Testis (tissue), 2 donors: ENCODE measurements around the gene RENBP.

Source experiments
- POLR2A ChIP-seq: fragments of 450-650 bp; IDR thresholded peaks from one replicate; pipeline ENCODE4 v1.6.1; 2017; ENCODE audit warnings: antibody characterized with exemption, mild to moderate bottlenecking, moderate library complexity
- TF ChIP-seq, protein P1 (sequence below), 3 experiments: fragments of 450-650 bp in 2 of 3; fragments of 200-600 bp in 1 of 3; sonication (generic) in 1 of 3; IDR thresholded peaks; one replicate each; pipeline ENCODE4 v1.5.1; 2016 to 2019; ENCODE audit warnings: antibody characterized with exemption in 3 of 3, mild to moderate bottlenecking in 2 of 3, moderate library complexity in 1 of 3

DNA sequence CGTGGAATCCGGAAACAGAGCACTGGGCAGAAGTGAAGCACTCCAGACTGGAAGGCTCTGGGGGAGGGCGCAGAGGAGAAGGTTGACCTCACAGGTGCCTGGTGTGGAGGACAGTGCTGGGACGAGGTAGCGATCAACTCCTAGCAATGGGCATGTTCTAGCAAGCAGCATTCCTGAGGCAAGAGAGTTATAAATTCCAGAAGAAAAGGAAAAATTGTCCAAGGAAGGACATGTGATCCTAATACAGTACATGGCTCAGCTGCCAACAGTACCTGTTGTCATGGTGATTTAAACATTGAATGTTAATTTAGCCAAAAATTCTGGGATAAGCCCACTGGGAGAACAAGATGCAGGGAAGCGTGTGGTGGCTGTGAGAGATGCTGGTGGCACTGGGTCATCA, 26.6 kb downstream of the RENBP start:
- TF ChIP-seq, protein P1, sequence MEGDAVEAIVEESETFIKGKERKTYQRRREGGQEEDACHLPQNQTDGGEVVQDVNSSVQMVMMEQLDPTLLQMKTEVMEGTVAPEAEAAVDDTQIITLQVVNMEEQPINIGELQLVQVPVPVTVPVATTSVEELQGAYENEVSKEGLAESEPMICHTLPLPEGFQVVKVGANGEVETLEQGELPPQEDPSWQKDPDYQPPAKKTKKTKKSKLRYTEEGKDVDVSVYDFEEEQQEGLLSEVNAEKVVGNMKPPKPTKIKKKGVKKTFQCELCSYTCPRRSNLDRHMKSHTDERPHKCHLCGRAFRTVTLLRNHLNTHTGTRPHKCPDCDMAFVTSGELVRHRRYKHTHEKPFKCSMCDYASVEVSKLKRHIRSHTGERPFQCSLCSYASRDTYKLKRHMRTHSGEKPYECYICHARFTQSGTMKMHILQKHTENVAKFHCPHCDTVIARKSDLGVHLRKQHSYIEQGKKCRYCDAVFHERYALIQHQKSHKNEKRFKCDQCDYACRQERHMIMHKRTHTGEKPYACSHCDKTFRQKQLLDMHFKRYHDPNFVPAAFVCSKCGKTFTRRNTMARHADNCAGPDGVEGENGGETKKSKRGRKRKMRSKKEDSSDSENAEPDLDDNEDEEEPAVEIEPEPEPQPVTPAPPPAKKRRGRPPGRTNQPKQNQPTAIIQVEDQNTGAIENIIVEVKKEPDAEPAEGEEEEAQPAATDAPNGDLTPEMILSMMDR (IDR thresholded peaks at IDR 0.05) = no peak
- TF ChIP-seq POLR2A = no peak
